ENCODE data around the gene CHCHD6. TPM values are rescaled to one million over a fixed set of nuclear protein-coding genes. Genes with fewer than 3 reads are reported as not detected.

The CHCHD6 gene
- total and polyA plus RNA-seq, 2 of the 4 experiments (the other 2 are of a cell fraction): 18.8 to 28.9 TPM

GRCh38 chr3:126672741-126673140 lies 31.3 kb upstream of the CHCHD6 start:
- DNase-seq: no peak
- ATAC-seq (ENCODE audit: low read depth): no peak
- no peaks in the 10 kb centered on the region for H3K4me1 ChIP-seq (ENCODE audit: control insufficient read depth, insufficient read depth, low read length)
- H2BK5ac ChIP-seq (ENCODE audit: low read depth, low read length, poor library complexity, severe bottlenecking): no peak overlapping the region
- H3K4ac ChIP-seq (ENCODE audit: low read depth, low read length): no peak overlapping the region
- ChIA-PET CTCF (no interaction called here), POLR2A (ENCODE audit: unreplicated experiment) (no interaction called here)
- no peak overlapping the region for H3K18ac ChIP-seq (ENCODE audit: low read depth, low read length)
- H2AFZ ChIP-seq (replicated peaks; ENCODE audit: low read length, poor library complexity): no peak overlapping the region
- no peak overlapping the region for H3K9ac ChIP-seq (ENCODE audit: low read depth, low read length)
- H3K79me1 ChIP-seq (ENCODE audit: low read depth in 1 of 2, low read length in 2 of 2): no peaks in the 10 kb centered on the region
- no peak overlapping the region for H4K5ac ChIP-seq (ENCODE audit: low read depth, low read length)
- 77% methylated on average over 4 of the region's 6 CpGs; no CpG with 5 or more reads in 1 of the 2 experiments for WGBS, 2 experiments (ENCODE audit: extremely low coverage in 2 of 2, insufficient read length in 1 of 2)
- dilution Hi-C loops (cut with HindIII; ENCODE audit: low sequenced_read_pairs, unreplicated experiment) (no loop called here), intact Hi-C loops (cut with micrococcal nuclease) (no loop called here), in situ Hi-C loops (cut with MboI; ENCODE audit: low sequenced_read_pairs) (loop anchor here (10.0 kb wide), 1 partner anchor 872 kb away; no protein-coding TSS in a partner anchor)
- H2BK120ac ChIP-seq (ENCODE audit: low read depth, low read length): no peak overlapping the region
- H2AK9ac ChIP-seq (replicated peaks; ENCODE audit: low read depth, low read length, poor library complexity): no peak overlapping the region
- peaks cover 7% of the 10 kb centered on the region for H3K9me3 ChIP-seq (ENCODE audit: control insufficient read depth, insufficient read depth, low read length)
- TF ChIP-seq, protein P1, sequence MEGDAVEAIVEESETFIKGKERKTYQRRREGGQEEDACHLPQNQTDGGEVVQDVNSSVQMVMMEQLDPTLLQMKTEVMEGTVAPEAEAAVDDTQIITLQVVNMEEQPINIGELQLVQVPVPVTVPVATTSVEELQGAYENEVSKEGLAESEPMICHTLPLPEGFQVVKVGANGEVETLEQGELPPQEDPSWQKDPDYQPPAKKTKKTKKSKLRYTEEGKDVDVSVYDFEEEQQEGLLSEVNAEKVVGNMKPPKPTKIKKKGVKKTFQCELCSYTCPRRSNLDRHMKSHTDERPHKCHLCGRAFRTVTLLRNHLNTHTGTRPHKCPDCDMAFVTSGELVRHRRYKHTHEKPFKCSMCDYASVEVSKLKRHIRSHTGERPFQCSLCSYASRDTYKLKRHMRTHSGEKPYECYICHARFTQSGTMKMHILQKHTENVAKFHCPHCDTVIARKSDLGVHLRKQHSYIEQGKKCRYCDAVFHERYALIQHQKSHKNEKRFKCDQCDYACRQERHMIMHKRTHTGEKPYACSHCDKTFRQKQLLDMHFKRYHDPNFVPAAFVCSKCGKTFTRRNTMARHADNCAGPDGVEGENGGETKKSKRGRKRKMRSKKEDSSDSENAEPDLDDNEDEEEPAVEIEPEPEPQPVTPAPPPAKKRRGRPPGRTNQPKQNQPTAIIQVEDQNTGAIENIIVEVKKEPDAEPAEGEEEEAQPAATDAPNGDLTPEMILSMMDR (conservative IDR thresholded peaks at IDR 0.05; ENCODE audit: low read depth, low read length): no peak
- TF ChIP-seq MAZ (IDR thresholded peaks at IDR 0.05; ENCODE audit: borderline replicate concordance, low read depth, low read length): no peak
- TF ChIP-seq, protein P2, sequence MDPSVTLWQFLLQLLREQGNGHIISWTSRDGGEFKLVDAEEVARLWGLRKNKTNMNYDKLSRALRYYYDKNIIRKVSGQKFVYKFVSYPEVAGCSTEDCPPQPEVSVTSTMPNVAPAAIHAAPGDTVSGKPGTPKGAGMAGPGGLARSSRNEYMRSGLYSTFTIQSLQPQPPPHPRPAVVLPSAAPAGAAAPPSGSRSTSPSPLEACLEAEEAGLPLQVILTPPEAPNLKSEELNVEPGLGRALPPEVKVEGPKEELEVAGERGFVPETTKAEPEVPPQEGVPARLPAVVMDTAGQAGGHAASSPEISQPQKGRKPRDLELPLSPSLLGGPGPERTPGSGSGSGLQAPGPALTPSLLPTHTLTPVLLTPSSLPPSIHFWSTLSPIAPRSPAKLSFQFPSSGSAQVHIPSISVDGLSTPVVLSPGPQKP (IDR thresholded peaks at IDR 0.05; ENCODE audit: borderline replicate concordance, low read depth, low read length): no peak
- TF ChIP-seq SMC3 (IDR thresholded peaks at IDR 0.05; ENCODE audit: low read depth, low read length): no peak
- TF ChIP-seq FOS (IDR thresholded peaks at IDR 0.05; ENCODE audit: low read depth, low read length): no peak
- TF ChIP-seq NFE2L2 (IDR thresholded peaks at IDR 0.05; ENCODE audit: low read depth, low read length): no peak
- no peak for TF ChIP-seq CHD1 (IDR thresholded peaks at IDR 0.05; ENCODE audit: low read depth, low read length)
- TF ChIP-seq RCOR1 (IDR thresholded peaks at IDR 0.05; ENCODE audit: insufficient replicate concordance, low read length): no peak
- TF ChIP-seq RFX5 (IDR thresholded peaks at IDR 0.05; ENCODE audit: low read depth, low read length): no peak
- TF ChIP-seq CEBPB (IDR thresholded peaks at IDR 0.05; ENCODE audit: low read depth, low read length): no peak
- no peak for TF ChIP-seq RAD21 (IDR thresholded peaks at IDR 0.05; ENCODE audit: low read length)
- no peak for TF ChIP-seq MXI1 (IDR thresholded peaks at IDR 0.05; ENCODE audit: borderline replicate concordance, low read depth, low read length)
- TF ChIP-seq BHLHE40 (IDR thresholded peaks at IDR 0.05; ENCODE audit: low read depth, low read length): no peak
- no peak for TF ChIP-seq POLR2A (IDR thresholded peaks at IDR 0.05; ENCODE audit: low read depth, low read length)
- no peak for TF ChIP-seq USF2 (IDR thresholded peaks at IDR 0.05; ENCODE audit: low read depth, low read length)
- peaks cover 19% of the 10 kb centered on the region for H3K27me3 ChIP-seq (ENCODE audit: control insufficient read depth, insufficient read depth, low read length)
- BruUV-seq (replicated peaks): no TSS peak
- H3K56ac ChIP-seq (ENCODE audit: extremely low read depth, insufficient read depth, low read length): no peak overlapping the region
- H3K9me1 ChIP-seq (ENCODE audit: insufficient read depth, low read length): no peaks in the 10 kb centered on the region
- H2AK5ac ChIP-seq (ENCODE audit: low read depth, low read length): no peak overlapping the region
- H2BK20ac ChIP-seq (ENCODE audit: low read depth, low read length): no peak overlapping the region
- H3K36me3 ChIP-seq (ENCODE audit: control insufficient read depth, insufficient read depth, low read length): no peaks in the 10 kb centered on the region
- no peak overlapping the region for H4K91ac ChIP-seq (ENCODE audit: insufficient read depth, low read depth, low read length)
- H3K4me2 ChIP-seq (ENCODE audit: low read depth, low read length): no peak overlapping the region
- H4K8ac ChIP-seq (ENCODE audit: low read depth in 2 of 2, low read length in 2 of 2): no peak overlapping the region
- H4K20me1 ChIP-seq (ENCODE audit: insufficient read depth, low read length): no peaks in the 10 kb centered on the region
- H3K14ac ChIP-seq (replicated peaks; ENCODE audit: low read depth, low read length): no peak overlapping the region
- H3K27ac ChIP-seq (ENCODE audit: insufficient read depth, low read length): no peak overlapping the region
- no peak overlapping the region for H2BK15ac ChIP-seq (ENCODE audit: low read depth, low read length)
- H3K23ac ChIP-seq (ENCODE audit: low read depth, low read length): no peak overlapping the region
- H3K4me3 ChIP-seq (ENCODE audit: insufficient read depth, low read depth, low read length): no peak overlapping the region

Measured in IMR-90 (cell line).